Stimulated activated CD4-positive, alpha-beta T cell treated with anti-CD3 and anti-CD28 coated beads, Interleukin-1b, Interleukin-23, amount 100 ng/mL, for 4 hours (primary cell): ENCODE measurements around the gene JAK1.
A peak's percentile ranks its signal among the peaks of the same experiment; 100 is the strongest.

Source experiments
- DNase-seq, 2 donors: peaks; one replicate each; pipeline ENCODE4 v3.0.0-alpha.2; 2020; ENCODE audit warnings: low read depth in 2 of 2

The JAK1 gene

DNA sequence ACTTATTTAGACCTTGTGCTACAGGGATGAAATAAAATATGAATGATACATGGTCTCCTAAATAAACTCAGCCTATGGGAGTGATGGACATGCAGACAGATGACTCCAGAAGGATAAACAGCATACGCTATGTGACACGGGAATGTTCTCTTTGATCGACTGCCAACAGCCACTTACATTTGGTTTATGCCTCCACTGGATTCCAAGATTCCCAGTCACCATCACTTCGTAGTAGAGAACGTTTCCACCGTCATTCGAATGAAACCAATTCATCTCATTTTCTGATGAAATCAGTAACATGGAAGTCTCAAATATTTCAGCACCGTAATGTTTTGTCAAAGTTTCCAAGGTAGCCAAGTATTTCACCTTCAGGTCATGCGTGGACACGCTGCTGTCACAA is 99.7 kb downstream of the JAK1 start:
- DNase-seq: no peak

- no peak for DNase-seq
Measured at GRCh38 chr1:64865105-64865757, 101.1 kb downstream of the JAK1 start.

- peak; percentile 7 to 8 for DNase-seq
Measured at GRCh38 chr1:64864018-64864940, 102.1 kb downstream of the JAK1 start.

GRCh38 chr1:64861611-64862010 is 104.7 kb downstream of the JAK1 start:
- no peak for DNase-seq

- DNase-seq: no peak
Measured at GRCh38 chr1:64857347-64857746, 109.0 kb downstream of the JAK1 start.

GRCh38 chr1:64856553-64856952 is 109.8 kb downstream of the JAK1 start:
- no peak for DNase-seq

DNA sequence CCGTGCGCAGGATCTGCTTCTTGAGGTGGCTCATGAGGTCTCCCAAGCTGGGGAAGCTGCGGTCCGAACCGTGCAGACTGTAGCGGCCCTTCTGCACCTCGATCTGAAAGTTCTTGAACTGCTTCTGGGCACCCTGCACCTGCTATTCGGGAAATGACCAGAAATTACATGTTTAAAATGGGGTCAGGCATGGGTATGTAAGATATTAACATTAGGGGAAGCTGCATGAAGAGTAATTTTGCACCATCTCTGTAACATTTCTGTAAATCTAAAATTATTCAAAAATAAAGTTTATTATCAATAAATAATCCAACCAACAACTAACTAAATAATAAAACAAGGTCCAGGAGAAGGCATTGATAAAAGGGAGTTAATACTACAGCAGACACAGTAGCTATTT is 110.8 kb downstream of the JAK1 start:
- no peak for DNase-seq

- DNase-seq: no peak
Measured at GRCh38 chr1:64854674-64855073, 111.7 kb downstream of the JAK1 start.

- DNase-seq: no peak
Measured at GRCh38 chr1:64851664-64852063, 114.7 kb downstream of the JAK1 start.

- DNase-seq: no peak
Measured at GRCh38 chr1:64850846-64851245, 115.5 kb downstream of the JAK1 start.

DNA sequence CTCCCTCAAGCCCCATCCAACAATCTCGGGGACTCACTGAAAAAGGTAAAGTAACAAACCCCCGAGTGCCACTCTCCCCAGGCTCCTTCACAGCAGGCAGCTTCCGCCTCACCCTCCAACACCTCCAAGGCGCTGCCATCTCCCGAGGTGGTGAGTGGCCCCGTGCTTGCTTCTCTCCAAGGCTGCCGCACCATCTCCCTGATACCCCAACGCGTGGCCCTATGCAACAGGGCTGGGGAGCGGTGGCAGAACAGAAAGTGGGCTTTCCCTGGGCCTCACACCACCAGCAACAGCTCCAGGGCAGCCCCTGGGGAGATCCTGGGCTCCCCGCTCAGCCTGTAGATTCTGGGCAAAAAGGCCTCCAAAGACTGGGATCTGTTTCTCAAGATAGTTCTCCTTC is 116.4 kb downstream of the JAK1 start:
- no peak for DNase-seq

GRCh38 chr1:64848803-64849202 is 117.5 kb downstream of the JAK1 start:
- DNase-seq: no peak

GRCh38 chr1:64848136-64848535 is 118.2 kb downstream of the JAK1 start:
- no peak for DNase-seq

- no peak for DNase-seq
Measured at GRCh38 chr1:64847666-64848065, 118.7 kb downstream of the JAK1 start.

GRCh38 chr1:64846573-64847430 is 119.5 kb downstream of the JAK1 start:
- DNase-seq: no peak

DNA sequence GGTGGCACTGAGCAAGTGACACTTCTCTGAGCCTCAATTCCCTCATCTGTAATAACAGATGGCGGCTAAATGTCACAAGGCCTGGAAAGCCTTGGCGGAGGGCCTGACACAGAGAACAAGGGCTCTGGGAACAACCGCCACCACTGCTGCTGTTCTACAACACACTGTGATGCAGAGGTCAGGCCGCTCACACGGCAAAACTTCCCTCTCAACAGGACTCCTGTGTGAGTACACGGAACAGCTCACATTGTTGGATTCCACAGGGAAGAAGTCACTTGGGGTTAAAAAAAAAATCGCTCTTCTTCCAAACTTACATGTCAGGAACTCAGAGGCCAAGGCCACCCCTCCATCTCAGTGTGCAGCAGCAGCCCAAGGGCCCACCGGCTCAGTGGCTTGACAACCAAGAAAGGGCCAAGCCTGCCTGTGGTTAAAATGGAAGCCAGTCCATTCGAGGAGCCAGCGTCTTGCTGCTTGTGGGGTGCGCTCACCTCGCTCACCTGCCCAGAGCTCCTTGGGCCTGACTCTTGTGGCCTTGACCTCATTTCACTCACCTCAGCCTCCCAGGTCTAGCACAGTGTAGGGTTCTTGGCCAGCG is 120.4 kb downstream of the JAK1 start:
- DNase-seq: no peak

- no peak for DNase-seq
Measured at GRCh38 chr1:64844609-64845008, 121.7 kb downstream of the JAK1 start.

DNA sequence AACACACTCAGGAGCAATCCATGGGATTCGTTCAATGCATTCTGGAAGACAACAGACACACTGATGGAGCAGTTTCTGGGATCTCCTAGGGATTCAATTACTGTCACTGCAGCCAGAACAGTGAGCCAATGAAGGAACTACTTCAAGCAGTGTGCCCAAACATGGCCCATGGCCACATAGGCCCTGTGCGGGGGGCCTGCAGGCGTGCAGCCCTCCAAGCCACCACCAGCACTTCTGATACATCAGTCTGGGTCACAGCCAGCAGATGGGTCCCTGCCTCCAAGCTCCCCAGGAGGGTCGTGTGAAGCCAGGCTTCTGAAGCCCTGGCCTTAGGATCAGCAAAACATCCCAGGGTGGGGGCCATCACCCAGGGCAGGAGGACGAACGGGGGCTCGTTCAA is 122.2 kb downstream of the JAK1 start:
- no peak for DNase-seq

GRCh38 chr1:64843675-64844074 is 122.7 kb downstream of the JAK1 start:
- DNase-seq: no peak

DNA sequence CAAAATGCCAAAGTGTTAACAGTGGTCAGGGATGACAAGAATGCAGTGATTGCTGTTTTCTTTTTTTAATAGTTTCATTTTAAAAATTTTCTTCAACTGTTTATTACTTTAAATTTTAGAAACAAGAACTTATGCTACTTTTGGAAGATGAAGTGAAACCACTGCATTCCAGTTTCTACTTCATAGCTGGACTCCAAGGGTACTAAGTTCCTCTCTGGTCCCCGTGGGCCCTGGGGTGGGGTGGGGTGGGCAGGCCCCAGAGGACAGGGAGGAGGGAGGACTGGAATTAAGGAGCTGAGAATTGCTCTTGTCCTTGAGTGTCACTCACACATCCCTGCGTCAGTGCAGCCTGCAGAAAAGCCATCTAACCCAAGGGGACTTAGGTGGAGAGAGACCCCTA is 124.1 kb downstream of the JAK1 start:
- no peak for DNase-seq

GRCh38 chr1:64841330-64842065 is 124.9 kb downstream of the JAK1 start:
- DNase-seq: no peak
